ENCODE data around the gene ZSCAN26. TPM values are rescaled to one million over a fixed set of nuclear protein-coding genes. Genes with fewer than 3 reads are reported as not detected.

Gene ZSCAN26
- total and polyA plus RNA-seq, 2 donors from 2014 or later = 11.8 to 17.2 TPM

- DNase-seq (no peak), FAIRE-seq (no peak)
- Histone ChIP-seq H3K9me3 (ENCODE audit: control insufficient read depth in 2 of 3, insufficient read depth in 1 of 3, low read length in 3 of 3) (peaks cover 8 to 28% (median 16%) of the 10 kb centered on the region in 3 donors), H3K36me3 (ENCODE audit: control insufficient read depth in 2 of 3, insufficient read depth in 3 of 3, low read length in 3 of 3) (peaks cover 10 to 21% (median 15%) of the 10 kb centered on the region in 3 donors), H3K4me3 (ENCODE audit: low read length in 3 of 3) (no peak overlapping the region), H3K27me3 (ENCODE audit: control insufficient read depth, insufficient read depth, low read length) (no peaks in the 10 kb centered on the region), H3K9ac (ENCODE audit: low read length in 3 of 3) (no peak overlapping the region), H3K27ac (ENCODE audit: low read depth in 2 of 2, low read length in 2 of 2) (no peak overlapping the region), H3K4me1 (ENCODE audit: control insufficient read depth in 2 of 3, insufficient read depth in 2 of 3, low read depth in 1 of 3, low read length in 3 of 3) (no peaks in the 10 kb centered on the region)
- intact Hi-C loops (cut with DNase I) = no loop called here
- TF ChIP-seq CTCF (IDR thresholded peaks at IDR 0.05; ENCODE audit: borderline replicate concordance, extremely low read depth, insufficient read depth) = no peak
These were observed 57.0 kb downstream of the ZSCAN26 start for GRCh38 chr6:28323813-28324424.

DNA sequence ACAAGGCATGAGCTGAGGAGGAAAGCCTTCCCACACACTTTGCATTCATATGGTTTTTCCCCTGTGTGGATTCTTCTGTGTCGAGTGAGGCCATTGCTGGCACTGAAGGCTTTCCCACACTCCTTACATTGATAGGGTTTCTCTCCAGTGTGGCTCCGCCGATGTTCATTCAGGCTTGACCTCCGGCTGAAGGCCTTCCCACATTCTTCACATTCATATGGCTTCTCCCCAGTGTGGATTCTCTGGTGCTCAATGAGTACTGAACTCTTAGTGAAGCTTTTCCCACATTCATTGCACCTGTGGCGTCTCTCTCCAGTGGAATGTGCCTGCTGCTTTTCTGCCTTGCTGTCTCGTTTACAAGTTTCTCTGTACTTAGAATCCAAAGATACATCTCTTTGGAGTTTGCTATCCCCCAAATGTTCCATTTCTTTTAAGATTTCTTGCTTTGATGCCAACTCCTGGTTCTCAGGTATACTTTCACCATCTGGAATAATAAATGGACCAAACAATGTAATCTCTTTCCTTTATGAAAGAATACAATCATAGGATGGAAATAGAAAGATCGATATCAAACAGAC, 59.5 kb downstream of the ZSCAN26 start:
- Histone ChIP-seq H3K4me1 (ENCODE audit: control insufficient read depth in 2 of 3, insufficient read depth in 2 of 3, low read depth in 1 of 3, low read length in 3 of 3) (no peaks in the 10 kb centered on the region), H3K9me3 (ENCODE audit: control insufficient read depth in 2 of 3, insufficient read depth in 1 of 3, low read length in 3 of 3) (peaks cover 8 to 27% (median 16%) of the 10 kb centered on the region in 3 donors), H3K27ac (ENCODE audit: low read depth in 2 of 2, low read length in 2 of 2) (no peak overlapping the region), H3K36me3 (ENCODE audit: control insufficient read depth in 2 of 3, insufficient read depth in 3 of 3, low read length in 3 of 3) (peaks cover 10 to 21% (median 15%) of the 10 kb centered on the region in 3 donors), H3K27me3 (ENCODE audit: control insufficient read depth, insufficient read depth, low read length) (no peaks in the 10 kb centered on the region), H3K9ac (ENCODE audit: low read length in 3 of 3) (no peak overlapping the region), H3K4me3 (ENCODE audit: low read length in 3 of 3) (no peak overlapping the region)
- DNase-seq (no peak), FAIRE-seq (no peak)
- TF ChIP-seq CTCF (IDR thresholded peaks at IDR 0.05; ENCODE audit: borderline replicate concordance, extremely low read depth, insufficient read depth) = no peak
- intact Hi-C loops (cut with DNase I) = no loop called here

Other genes with a start within 250 kb of the ZSCAN26 start
- gene ZNF165, start 186.6 kb upstream of the ZSCAN26 start, total RNA-seq = 3.6 TPM
- 3.0 TPM for gene ZNF165, start 186.6 kb upstream of the ZSCAN26 start, polyA plus RNA-seq (ENCODE audit: insufficient read depth, low read depth, low replicate concordance)
- 6.1 TPM for gene ZSCAN16, start 142.5 kb upstream of the ZSCAN26 start, total RNA-seq
- gene ZSCAN16, start 142.5 kb upstream of the ZSCAN26 start, polyA plus RNA-seq (ENCODE audit: insufficient read depth, low read depth, low replicate concordance) = 6.8 TPM
- 26.4 TPM for gene ZKSCAN8, start 125.3 kb upstream of the ZSCAN26 start, total RNA-seq
- 3.5 TPM for gene ZKSCAN8, start 125.3 kb upstream of the ZSCAN26 start, polyA plus RNA-seq (ENCODE audit: insufficient read depth, low read depth, low replicate concordance)
- 15.6 TPM for gene ZSCAN9, start 41.9 kb upstream of the ZSCAN26 start, total RNA-seq
- gene ZSCAN9, start 41.9 kb upstream of the ZSCAN26 start, polyA plus RNA-seq (ENCODE audit: insufficient read depth, low read depth, low replicate concordance) = 8.1 TPM
- gene ZKSCAN4, start 14.9 kb upstream of the ZSCAN26 start, total RNA-seq = 7.4 TPM
- 3.9 TPM for gene ZKSCAN4, start 14.9 kb upstream of the ZSCAN26 start, polyA plus RNA-seq (ENCODE audit: insufficient read depth, low read depth, low replicate concordance)
- 1.2 TPM for gene NKAPL, start 7.8 kb upstream of the ZSCAN26 start, total RNA-seq
- 1.7 TPM for gene NKAPL, start 7.8 kb upstream of the ZSCAN26 start, polyA plus RNA-seq (ENCODE audit: insufficient read depth, low read depth, low replicate concordance)
- gene PGBD1, start 14.4 kb downstream of the ZSCAN26 start, total RNA-seq = 3.0 TPM
- 3.1 TPM for gene PGBD1, start 14.4 kb downstream of the ZSCAN26 start, polyA plus RNA-seq (ENCODE audit: insufficient read depth, low read depth, low replicate concordance)
- 6.3 TPM for gene ZSCAN31, start 69.0 kb downstream of the ZSCAN26 start, total RNA-seq
- gene ZSCAN31, start 69.0 kb downstream of the ZSCAN26 start, polyA plus RNA-seq (ENCODE audit: insufficient read depth, low read depth, low replicate concordance) = 4.1 TPM
- 8.3 TPM for gene ZKSCAN3, start 82.8 kb downstream of the ZSCAN26 start, total RNA-seq
- 3.5 TPM for gene ZKSCAN3, start 82.8 kb downstream of the ZSCAN26 start, polyA plus RNA-seq (ENCODE audit: insufficient read depth, low read depth, low replicate concordance)
- 7.9 TPM for gene ZSCAN12, start 132.6 kb downstream of the ZSCAN26 start, total RNA-seq
- 1.3 TPM for gene ZSCAN12, start 132.6 kb downstream of the ZSCAN26 start, polyA plus RNA-seq (ENCODE audit: insufficient read depth, low read depth, low replicate concordance)
- 5.5 TPM for gene ZSCAN23, start 176.3 kb downstream of the ZSCAN26 start, total RNA-seq
- 0.49 TPM for gene ZSCAN23, start 176.3 kb downstream of the ZSCAN26 start, polyA plus RNA-seq (ENCODE audit: insufficient read depth, low read depth, low replicate concordance)
- not detected for gene GPX6, start 248.7 kb downstream of the ZSCAN26 start, total RNA-seq
- gene GPX6, start 248.7 kb downstream of the ZSCAN26 start, polyA plus RNA-seq (ENCODE audit: insufficient read depth, low read depth, low replicate concordance) = not detected